Astrocyte of the cerebellum (primary cell): ENCODE results near the gene PEX7.

ENCODE experiments used
- DNase-seq: peaks from one replicate; pipeline ENCODE4 v3.0.0-alpha.2; 2011; ENCODE audit warnings: low read depth
- H3K4me3 ChIP-seq: 2 replicates; pipeline ENCODE4 v1.5.1; 2011; ENCODE audit warnings: mild to moderate bottlenecking, low read depth, low read length, moderate library complexity
- CTCF ChIP-seq: IDR thresholded peaks from 2 replicates; pipeline ENCODE4 v1.5.1; 2012; ENCODE audit warnings: low read length, low read depth, moderate library complexity, mild to moderate bottlenecking; ENCODE audit errors: missing control alignments
- in situ Hi-C: cut with HindIII; loops from 2 replicates; pipeline ENCODE4 v1.10.0; 2017; ENCODE audit warnings: low sequenced_read_pairs

PEX7 gene

GRCh38 chr6:136822376-136823127, at the start of gene PEX7:
PEX7 (plus strand) TSS chr6:136822592; CDS start chr6:136822666, 74 bp downstream.
- in situ Hi-C loops, result no loop called here
- H3K4me3 ChIP-seq, result peak within 1 kb of the TSS; percentile 62
- peak; percentile 65 for TF ChIP-seq CTCF
- peak; percentile 82 for DNase-seq

- in situ Hi-C loops, result no loop called here
- H3K4me3 ChIP-seq, result no peak overlapping the region
- DNase-seq, result no peak
- TF ChIP-seq CTCF, result no peak
Measured at GRCh38 chr6:136772685-136773472, 49.5 kb upstream of the PEX7 start.

- DNase-seq, result no peak
- no peak for TF ChIP-seq CTCF
- no peak overlapping the region for H3K4me3 ChIP-seq
- in situ Hi-C loops, result no loop called here
Measured at GRCh38 chr6:136773473-136773796, 49.0 kb upstream of the PEX7 start.

- in situ Hi-C loops, result loop anchor here (5.0 kb wide), 1 partner anchor 77 kb away; no protein-coding TSS in a partner anchor
- no peak for DNase-seq
- no peak overlapping the region for H3K4me3 ChIP-seq
- TF ChIP-seq CTCF, result no peak
Measured at GRCh38 chr6:136774228-136775041, 48.0 kb upstream of the PEX7 start.

GRCh38 chr6:136775081-136775480, 47.3 kb upstream of the PEX7 start:
- DNase-seq, result no peak

More at GRCh38 chr6:136775081-136775480, 47.3 kb upstream of the PEX7 start:
- in situ Hi-C loops, result loop anchor here (5.0 kb wide), 1 partner anchor 78 kb away; no protein-coding TSS in a partner anchor
- TF ChIP-seq CTCF, result no peak
- H3K4me3 ChIP-seq, result no peak overlapping the region
